HG03432 (cell line): ENCODE measurements around the gene STK39.

ENCODE experiments used
- ATAC-seq: cut with Tn5 transposase; IDR thresholded peaks from one replicate; pipeline ENCODE4 v1.9.1; 2021; ENCODE audit warnings: mild to moderate bottlenecking, moderate library complexity; ENCODE audit not compliant: unreplicated experiment

STK39 gene

DNA sequence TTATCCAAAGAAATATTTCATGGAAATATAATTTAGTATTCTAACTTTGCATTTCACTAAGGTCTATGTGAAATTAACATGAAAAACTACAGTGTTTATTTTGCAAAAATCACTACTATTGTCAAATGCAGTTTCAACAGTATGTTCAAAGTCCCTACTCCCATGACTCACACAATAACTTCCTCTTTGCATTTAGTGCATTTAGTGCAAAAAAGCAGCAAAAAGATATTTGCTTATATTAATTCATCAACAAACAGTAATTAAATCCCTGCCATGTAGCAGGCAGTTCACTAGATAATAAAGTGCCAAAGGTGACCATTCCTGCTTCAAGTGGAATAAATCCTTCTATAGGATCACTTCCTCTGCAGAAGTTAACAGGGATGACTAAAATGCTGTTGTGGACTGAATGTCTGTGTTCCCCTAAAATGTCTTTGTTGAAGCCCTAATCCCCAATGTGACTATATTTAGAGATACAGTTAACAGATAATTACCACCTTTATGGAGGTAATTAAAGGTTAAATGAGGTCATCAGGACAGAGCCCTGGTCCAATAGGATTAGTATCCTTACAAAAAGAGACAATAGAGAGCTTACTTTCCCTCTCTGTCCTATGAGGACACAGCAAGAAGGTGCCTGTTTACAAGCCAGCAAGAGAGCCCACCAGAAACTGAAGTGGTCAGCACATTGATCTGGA lies 61.7 kb downstream of the STK39 start:
- no peak for ATAC-seq

DNA sequence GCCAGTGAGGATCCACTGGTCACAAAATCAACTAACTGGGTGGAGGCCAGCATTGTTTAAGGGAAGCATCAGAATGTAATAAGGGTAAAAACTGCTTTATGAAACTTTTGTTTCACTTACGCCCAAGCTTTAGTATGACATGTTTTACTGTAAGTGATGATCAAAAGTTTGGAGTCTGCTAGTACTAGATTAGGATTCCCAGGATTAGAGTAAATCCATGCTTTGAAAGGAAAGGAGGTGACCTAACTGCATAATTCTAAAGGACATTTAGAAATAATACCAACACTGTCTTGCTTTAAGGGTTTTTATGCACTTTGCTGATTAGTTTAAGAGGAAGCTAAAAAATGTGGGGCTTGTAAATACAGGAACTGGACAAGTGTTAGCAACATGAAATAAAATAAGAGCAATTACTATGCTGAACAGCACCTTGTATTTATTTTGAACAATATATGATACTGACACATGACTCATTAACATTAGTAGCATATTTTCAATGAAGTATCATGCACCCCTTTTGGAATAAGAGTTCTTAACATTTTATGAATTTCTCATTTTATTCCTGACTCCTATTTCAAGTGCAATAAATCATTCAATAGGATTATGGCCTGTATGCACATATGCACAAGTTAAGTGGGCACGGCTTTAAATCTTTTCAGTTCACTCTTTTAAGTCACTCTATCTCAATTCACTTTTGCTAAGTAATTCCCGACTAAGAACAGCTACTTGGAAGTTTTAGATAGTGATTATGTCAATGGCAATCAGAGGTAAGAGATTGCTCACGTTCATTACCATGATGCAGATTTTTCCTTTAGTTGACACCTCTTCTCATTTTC lies 62.5 kb downstream of the STK39 start:
- ATAC-seq: no peak

GRCh38 chr2:168183308-168183997 lies 63.9 kb downstream of the STK39 start:
- ATAC-seq: no peak

DNA sequence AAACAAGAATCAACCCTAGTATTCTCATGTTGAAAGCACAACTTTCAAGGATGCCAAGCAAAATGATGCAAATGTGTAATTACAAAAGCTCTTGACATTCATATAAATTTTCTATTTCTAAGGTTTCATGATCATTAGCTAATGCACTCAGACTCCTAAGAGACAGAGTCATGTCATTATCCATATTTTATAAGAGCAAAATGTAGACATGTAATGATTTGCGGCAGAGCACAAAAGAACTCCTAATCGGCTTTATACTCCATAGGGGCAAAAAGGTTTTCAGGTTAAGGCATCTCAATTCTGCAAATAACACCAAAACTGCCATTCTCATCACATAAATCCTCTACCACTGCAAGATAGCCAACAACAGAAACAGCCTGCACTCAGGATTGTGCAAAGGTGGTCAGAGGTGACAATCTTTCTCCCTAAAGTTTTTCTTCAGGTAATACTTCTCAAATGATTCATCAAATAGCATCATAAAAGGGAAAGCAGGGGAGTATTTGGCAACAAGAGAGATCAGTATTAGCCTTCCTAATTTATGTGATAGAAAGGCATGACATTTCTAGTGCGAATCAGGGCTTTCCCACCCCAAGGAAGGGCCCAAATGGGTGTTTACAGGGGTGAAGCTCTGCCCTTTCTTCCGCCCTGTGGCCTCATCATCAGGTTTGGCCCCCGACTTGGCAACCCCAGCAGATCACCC lies 64.7 kb downstream of the STK39 start:
- ATAC-seq: no peak

GRCh38 chr2:168181825-168182224 lies 65.6 kb downstream of the STK39 start:
- no peak for ATAC-seq

- ATAC-seq: no peak
Observed at GRCh38 chr2:168180914-168181313, 66.5 kb downstream of the STK39 start.

- no peak for ATAC-seq
Observed at GRCh38 chr2:168180483-168180882, 66.9 kb downstream of the STK39 start.

DNA sequence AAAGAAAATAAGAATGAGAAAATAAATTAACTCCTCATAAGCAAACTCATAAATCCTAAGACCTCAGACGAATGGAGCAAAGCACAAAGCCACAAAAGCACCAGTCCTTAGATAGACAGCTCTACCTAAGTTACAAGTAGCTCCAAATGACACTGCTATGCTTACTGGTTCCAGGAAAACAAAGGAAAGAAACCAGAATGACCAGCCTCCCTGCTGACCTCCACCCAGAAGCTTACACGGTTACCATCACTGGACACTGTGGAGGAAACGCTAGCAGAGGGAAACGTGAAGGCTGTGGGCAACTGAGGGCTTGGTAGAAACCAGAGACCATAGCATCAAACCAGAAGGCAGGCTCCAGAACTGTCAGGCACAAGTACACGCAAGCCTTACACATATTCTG lies 67.8 kb downstream of the STK39 start:
- no peak for ATAC-seq

DNA sequence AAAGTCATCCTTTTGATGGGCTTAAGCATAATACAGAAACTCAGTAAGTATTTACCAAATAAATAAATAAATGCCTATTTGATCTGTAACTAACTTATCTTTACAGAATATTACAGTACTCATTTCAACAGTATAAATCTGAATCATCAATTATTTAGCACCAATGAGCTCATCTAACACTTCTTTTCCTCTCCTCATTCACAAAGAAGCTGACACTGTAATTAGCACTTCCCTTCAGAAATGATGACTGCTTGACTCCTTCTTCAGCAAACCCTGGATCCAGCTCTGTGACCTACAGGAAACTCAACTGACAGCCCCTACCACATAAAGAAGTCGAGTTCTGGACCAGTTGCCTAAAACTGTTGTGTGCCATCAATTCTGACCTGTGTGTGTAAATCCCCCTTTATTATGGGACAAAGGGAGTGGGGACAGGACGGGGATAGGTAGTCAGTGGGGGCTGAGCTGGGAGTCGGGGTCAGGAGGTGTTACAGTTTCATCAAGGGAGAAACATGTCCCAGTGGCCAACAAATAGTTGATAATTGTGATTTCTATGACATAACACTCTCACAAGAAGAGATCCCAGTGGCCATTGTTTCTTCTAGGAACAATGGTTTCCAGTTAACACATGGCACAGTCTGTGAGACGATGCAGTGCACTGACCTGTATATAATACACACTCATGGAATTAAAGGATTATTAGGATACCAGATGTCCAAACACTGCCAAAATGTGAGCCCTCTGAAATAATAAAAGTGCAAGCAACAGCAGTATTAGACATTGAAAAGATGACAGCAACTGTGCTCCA lies 68.7 kb downstream of the STK39 start:
- ATAC-seq: no peak

DNA sequence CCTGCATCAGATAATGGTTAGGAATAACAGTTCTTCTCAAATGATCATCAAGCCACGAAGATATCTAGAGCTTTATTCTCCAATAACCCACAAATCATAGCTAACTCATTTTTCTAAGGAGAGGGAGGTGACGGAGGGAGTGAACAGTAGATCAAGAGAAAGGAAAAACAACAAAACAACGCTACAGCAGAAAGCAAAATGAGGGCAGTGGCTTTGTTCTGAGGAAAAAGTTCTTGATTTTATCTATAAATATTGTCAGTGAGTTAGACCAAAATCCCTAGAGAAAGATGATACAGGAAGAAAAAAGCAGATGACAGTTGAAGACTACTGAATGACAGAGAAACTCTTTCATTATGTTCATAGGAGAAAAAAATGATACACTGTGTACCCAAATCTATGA lies 71.0 kb downstream of the STK39 start:
- ATAC-seq: no peak

GRCh38 chr2:168175469-168175868 lies 71.9 kb downstream of the STK39 start:
- no peak for ATAC-seq

- no peak for ATAC-seq
Observed at GRCh38 chr2:168174756-168175155, 72.6 kb downstream of the STK39 start.

DNA sequence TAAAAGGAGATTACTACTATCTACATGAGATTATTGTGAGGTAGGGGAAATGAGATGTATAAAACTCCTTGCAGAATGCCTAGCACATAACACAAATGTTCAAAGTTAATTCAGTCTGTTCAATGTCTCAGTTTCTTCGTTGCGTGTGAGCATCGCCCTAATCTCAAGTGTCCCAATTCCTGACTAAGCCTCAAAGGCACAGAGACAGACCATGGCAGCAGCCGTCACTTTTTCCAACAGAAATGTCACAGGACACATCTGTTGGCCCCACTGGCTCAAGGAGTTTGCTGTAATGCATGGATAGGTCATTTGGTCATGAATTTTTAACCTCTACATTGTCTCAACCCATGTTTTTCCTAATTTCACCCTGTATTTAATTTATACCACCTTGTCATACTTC lies 75.3 kb downstream of the STK39 start:
- ATAC-seq: no peak

- no peak for ATAC-seq
Observed at GRCh38 chr2:168171059-168171762, 76.2 kb downstream of the STK39 start.

- no peak for ATAC-seq
Observed at GRCh38 chr2:168169097-168169745, 78.2 kb downstream of the STK39 start.

GRCh38 chr2:168167511-168168263 lies 79.7 kb downstream of the STK39 start:
- ATAC-seq: no peak

- no peak for ATAC-seq
Observed at GRCh38 chr2:168166902-168167510, 80.4 kb downstream of the STK39 start.
